Dermis microvascular lymphatic vessel endothelial cell (primary cell): ENCODE data around the gene MYZAP. TPM values are rescaled to one million over a fixed set of nuclear protein-coding genes. Genes with fewer than 3 reads are reported as not detected.

ENCODE experiments used
- DNase-seq, 2 donors: peaks; one replicate each; pipeline versions ENCODE4 v3.0.0 to v3.0.0-alpha.2; 2010; ENCODE audit warnings: low read depth in 2 of 2
- total RNA-seq: library from RNA; depleted of rRNA; stranded (reverse); fragments of >200 nt; gene quantifications from 2 replicates; pipeline ENCODE4 v1.2.1, GENCODE V29; 2014

Gene MYZAP
- total RNA-seq, 1 donor from 2014 or later: 45.7 TPM

DNA sequence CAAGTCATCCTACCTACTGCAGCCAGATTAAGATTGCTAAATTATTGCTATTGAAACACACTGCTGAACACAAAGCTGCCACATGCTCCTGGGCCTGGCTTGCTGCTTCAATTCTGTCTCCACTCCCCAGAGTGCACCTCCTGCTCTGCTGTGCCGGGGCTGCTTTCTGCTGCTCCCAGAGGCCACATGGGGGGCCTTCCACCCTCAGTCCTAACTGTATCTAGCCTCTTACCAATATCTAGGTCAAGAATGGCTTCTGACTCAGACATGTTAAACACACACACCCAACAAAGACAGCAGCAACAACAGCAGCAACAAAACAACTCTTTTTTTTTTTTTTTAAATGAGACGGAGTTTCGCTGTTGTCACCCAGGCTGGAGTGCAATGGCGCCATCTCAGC lies 33.0 kb downstream of the MYZAP start:
- DNase-seq: no peak

DNA sequence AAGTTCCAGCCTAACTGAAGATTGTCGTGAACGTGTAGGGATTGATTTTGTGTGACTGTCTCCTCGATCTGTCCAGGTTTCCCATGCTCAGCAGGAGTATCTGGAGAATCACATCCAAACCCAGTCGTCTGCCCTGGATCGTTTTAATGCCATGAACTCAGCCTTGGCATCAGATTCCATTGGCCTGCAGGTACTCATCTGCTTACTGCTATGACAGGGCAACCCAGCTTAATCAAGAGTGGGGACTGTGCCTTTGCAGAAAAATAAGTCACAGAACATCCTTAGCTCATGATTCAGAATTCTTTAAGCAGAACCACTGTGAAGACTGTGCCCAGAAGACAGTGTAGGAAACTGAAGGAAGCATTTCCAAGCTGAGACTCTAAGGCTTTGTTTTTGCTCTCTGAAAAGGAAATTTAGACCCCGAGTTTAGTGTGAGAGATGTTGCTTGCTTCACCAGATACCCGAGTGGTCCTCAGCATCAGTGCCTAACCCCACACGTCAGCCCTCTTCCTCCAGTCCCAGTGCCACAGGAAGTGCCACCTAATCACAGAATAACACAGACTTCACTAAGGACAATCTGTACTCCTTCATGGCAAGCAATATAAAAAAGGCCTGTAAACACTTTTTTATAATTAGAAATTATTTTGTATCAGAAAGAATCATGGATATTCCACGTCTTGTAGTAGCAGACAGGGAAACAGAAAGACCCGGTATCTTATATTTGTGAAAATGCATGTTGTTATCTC lies 34.2 kb downstream of the MYZAP start:
- DNase-seq: no peak

- DNase-seq: peak; percentile 55 to 73
Observed at GRCh38 chr15:57626713-57627440, 35.2 kb downstream of the MYZAP start.

DNA sequence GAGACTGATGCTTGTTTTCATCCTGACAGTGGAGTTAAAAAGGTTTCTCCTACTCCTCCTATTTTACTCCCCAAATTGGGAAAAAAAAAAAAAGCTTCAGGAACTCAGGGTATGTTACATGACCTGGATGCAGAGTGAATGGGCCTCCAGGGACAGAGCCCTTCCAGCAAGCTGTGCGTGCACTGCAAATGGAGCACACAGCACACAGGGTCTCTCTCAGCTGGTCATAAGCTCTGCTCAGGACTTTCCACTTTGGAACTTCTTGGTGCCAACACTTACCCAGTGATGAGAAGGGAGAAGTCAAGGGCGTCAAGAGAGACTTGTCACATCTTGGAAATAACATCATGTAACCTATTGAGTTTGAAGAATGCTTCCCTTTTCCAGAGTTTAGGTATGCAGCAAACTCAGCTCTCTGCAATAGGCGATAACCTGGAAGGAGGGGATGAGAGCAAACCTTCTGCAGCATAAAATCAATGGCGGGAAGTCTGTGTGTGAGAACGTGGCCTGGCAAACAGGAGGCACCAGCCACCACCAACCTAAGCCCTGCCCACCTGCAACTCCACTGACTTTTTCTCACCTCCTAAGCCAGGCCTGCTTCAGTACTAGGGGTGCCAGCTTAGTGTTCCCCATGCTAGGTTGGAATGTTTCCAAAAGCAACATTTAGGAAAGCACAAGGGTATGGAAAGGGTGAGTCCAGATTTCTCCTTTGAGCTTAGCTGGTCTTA lies 39.8 kb downstream of the MYZAP start:
- no peak for DNase-seq

GRCh38 chr15:57634290-57634689 lies 42.6 kb downstream of the MYZAP start:
- no peak for DNase-seq

GRCh38 chr15:57635300-57635909 lies 43.7 kb downstream of the MYZAP start:
- DNase-seq: peak; percentile 31 to 33

- peak; percentile 51 to 62 for DNase-seq
Observed at GRCh38 chr15:57637846-57638245, 46.1 kb downstream of the MYZAP start.

DNA sequence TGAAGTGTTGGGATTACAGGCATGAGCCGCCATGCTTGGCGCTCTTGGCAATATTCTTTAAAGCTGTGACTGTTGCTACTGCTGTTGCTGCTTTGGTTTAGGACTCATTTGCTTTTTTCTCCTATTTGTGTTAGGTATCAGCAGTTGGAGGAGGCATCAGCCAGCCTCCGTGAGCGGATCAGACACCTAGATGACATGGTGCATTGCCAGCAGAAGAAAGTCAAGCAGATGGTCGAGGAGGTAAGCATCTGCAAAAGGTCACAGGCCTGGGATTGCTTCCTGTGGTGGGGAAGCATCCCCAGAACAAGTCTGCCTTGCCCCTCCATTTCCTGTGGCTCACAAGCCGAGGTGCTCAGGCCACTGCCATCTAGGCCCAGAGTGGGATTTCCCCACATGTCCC lies 47.6 kb downstream of the MYZAP start:
- no peak for DNase-seq

DNA sequence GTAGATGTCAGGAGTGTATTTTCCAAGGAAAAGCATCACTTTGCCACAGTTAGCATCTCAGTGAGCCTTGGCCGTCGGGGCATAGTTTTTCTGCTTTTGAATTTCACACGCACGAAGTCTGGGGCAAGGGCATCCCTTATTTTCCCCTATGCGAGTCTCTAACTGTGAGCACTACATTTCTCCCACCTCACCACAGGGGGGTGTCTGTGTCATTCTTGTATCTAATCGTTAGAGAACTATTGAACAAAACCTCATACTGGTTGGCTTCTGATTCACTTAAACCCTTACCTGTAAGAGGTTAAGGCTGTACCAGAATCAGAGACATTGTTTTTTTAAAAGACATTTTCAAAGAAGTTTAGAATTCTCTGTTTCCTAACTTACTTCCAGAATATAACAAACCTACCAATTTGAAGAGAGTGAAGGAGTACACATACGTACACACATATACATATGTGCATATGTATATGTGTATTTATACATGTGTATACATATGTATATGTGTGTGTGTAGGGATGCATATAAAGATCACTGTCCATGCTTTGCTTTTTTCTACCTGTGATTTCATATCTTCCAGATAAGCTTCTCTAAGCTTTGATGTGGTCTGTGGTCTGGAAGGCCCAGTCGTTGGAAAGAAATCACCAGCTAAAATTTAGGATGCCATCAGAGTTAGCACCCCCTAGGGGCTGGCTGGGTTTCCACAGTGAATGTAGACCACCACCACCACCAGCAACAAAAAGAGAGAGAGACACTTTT lies 49.4 kb downstream of the MYZAP start:
- peak in 1 of 2 donors; percentile 53 for DNase-seq

- DNase-seq: no peak
Observed at GRCh38 chr15:57643826-57644225, 52.1 kb downstream of the MYZAP start.

- DNase-seq: peak; percentile 21 to 59
Observed at GRCh38 chr15:57646087-57646486, 54.4 kb downstream of the MYZAP start.

DNA sequence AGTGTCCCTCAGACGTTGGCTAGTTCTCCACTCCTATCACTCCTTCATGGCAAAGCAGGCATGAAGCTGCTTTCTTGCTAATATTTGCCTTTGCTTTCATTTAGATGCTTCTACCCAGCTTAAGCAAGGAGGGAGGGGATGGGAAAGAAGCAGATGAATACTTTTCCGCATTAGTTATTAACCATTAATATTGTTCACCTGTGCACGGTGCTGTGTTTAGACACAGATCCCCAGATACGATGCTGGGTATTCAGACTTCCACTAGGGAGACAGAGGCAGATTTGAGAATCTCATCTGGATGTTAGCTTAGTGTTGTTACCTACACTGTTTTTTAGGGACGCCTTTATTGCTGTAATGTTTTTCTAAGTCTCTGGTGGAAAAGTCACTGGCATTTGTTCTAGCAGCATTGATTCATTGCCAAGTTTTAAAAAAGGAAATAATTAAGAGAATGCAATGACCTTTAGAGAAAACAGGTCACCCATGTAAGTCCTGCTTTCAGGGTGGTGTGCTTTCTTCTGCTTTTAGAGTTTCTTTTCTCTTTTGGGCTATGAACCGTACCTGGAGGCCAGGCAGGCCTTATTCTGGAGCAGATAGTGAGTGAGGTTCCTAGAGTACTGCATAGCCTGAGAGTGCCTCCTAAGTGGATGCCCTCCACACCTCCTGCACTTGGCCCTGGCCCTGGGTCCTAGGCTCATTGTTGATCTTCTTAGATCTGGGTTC lies 55.5 kb downstream of the MYZAP start:
- peak in 1 of 2 donors; percentile 67 for DNase-seq

- DNase-seq: peak in 1 of 2 donors; percentile 52
Observed at GRCh38 chr15:57647791-57648130, 56.1 kb downstream of the MYZAP start.

DNA sequence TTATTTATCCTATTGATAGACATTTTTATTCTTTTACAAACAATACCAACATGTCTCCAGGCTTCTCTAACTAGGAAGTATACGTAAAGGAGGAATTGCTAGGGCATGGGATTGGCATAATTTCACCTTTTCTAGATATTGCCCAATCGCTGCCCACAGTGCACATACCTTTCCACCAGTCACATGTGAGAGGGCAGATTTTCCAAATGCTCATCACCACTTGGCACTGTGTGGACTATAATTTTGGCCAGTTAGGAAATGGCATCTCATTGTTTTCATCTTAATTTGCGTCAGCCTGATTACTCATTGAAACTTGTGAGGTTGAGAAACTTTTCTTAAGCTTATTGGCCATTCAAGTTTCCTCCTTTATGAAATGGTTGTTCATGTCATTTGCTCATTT lies 57.4 kb downstream of the MYZAP start:
- no peak for DNase-seq

DNA sequence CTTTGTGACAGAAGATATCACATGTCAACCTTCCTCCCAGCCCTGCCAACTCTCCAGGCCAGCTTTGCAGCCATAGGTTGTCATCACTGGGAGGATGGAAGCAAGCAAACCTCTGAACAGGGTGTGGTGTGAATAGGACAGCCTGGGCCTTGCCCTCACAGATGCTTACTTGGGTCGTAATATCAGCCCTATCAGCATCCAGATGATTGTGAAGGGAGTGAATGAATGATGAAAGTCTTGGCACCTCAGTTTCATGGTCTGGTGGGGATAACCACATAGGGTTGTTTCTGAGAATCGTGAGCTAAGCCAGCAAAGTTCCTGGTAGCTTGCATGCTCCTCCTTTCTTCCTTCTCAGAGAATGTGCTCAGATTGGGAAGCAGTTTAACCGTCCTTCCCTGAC lies 59.7 kb downstream of the MYZAP start:
- DNase-seq: no peak

DNA sequence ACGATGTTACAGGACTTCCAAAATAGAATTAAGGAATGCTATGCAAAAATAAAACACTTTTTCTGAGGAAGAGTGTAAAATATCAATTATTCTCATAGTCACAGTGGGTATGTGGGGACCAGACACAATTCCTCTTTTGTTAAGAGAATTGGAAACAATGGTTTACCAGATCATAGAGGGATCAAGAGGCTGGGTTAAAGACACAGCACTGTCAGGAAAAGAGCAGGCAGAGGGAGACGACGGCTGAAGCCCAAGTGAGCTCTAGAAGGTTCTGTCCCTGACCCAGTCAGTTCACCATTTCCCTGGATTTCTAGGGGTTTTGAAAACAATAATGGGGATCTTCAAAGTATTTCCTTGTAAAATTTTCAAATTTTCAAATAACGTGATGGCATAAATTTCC lies 60.8 kb downstream of the MYZAP start:
- no peak for DNase-seq

DNA sequence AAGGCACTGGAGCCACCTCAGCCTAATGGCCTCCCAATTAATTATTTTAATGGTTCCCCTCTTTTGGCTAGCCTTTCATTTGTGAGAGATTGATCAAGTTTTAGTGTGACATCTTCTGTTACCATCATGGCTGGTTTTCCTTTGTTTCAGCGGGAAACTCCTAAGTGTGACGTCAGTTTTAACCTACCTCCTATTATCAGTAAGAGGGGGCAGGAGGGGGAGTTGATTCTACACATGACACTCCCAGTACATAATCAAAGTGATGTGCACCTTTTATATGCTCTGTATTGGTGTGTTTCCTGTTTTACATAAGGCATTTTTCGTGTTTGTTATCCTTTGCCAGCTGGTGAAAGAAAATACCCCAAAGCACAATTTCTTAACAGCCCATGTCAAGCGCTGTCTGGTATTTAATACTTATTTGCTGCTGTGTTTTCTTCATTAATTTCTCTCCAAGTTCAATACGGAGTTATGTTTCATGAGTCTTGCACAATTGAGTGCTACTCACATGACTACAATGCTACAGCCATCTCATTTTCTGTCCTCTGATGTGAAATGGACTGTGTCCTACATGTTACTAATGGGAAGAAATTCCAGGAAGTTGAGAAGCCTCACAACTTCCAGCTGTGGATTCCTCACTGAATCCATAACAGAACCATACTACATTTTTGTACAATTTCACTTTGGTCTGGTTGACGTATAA lies 62.6 kb downstream of the MYZAP start:
- peak in 1 of 2 donors; percentile 20 for DNase-seq

DNA sequence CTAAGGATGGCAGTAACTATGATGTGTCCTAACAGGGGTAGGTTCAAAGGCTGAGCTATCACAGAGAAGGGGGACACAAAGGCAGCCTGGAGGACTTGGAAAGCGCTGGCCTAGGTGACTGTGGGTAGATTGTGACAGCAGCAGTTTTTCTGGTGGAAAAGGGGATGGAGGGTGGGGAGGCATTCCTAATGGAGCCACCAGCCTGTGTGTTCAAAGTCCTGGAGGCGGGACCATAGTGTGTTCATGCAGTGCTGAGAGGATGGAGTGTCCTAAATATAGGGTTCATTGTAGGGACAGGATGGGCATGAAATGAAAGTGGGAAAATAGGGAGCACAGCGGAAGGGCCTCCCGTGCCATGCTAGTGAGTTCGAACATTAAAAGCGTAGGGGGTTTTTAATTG lies 63.3 kb downstream of the MYZAP start:
- no peak for DNase-seq

GRCh38 chr15:57655809-57656208 lies 64.1 kb downstream of the MYZAP start:
- DNase-seq: no peak

DNA sequence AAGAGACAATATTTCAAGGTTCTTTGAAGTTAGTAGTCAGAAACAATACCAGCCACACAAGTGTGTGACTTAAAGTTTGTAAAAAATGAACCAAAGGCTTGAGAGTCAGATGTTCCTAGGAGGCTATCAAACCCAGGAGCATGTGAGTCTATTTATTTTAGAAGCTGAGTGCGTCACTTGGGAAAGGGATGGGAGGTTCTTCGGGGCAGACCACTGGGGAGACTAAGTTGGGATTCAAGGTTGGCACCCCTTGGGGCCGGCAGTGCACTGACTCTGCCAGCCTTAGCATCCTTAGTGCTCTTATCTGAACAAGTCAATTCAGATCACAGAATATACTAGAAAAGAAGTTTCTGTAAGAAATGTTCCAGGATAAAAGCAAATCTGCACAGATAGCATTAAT lies 64.7 kb downstream of the MYZAP start:
- DNase-seq: no peak
